Measurements from ENCODE around the gene AMBP. TPM values are rescaled to one million over a fixed set of nuclear protein-coding genes. Genes with fewer than 3 reads are reported as not detected.

The AMBP gene
- total and polyA plus RNA-seq, 2 of the 13 experiments (the other 11 are each of a cell fraction or from before 2014, with no cell fraction given): 1,510 to 2,580 TPM

DNA sequence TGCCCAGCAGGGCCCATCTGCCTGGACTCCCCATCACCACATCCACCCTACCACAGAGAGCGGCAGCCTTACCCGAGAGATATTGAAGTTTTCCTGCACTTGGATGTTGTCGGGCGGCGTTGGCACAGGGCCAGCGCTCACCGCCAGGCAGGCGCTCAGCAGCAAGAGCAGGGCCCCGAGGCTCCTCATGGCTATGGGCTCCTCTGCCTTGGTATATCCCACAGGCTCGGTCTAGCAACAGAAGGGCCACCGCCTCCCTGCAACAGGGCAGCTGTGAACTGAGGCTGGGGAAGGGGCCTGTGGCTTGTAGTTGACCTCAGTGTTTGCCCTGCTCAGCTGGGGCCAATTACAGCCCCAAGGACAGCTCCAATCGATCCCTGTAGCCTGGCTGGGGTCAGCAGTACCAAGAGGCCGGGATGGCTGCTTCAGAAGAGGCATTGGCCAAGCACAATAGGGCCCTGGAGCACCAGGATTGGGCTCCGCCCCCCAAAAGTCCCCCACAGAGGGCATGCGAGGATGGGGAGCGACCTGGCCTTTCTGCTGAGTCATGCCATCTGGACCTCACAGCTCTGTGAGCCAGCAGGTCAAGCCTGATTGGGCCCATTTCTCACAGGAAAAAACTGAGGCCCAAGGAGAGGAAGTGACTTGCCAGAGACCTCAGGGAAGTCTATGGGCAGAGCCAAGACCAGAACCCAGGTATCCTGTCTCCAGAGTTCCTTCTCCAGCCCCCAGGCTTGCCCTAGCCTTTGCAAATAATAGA is at the start of gene AMBP (continued):
- TF ChIP-seq, protein P1, sequence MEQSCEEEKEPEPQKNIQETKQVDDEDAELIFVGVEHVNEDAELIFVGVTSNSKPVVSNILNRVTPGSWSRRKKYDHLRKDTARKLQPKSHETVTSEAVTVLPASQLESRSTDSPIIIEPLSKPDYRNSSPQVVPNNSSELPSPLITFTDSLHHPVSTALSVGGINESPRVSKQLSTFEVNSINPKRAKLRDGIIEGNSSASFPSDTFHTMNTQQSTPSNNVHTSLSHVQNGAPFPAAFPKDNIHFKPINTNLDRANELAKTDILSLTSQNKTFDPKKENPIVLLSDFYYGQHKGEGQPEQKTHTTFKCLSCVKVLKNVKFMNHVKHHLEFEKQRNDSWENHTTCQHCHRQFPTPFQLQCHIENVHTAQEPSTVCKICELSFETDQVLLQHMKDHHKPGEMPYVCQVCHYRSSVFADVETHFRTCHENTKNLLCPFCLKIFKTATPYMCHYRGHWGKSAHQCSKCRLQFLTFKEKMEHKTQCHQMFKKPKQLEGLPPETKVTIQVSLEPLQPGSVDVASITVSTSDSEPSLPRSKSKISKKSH (CRISPR knock-in tag; IDR thresholded peaks at IDR 0.05; ENCODE audit: borderline replicate concordance): peak; percentile 95
- TF ChIP-seq KMT2B (CRISPR knock-in tag; IDR thresholded peaks at IDR 0.05): peak; percentile 50; the same call in 1 of the 2 replicates
- no peak for TF ChIP-seq ZNF879 (CRISPR knock-in tag; IDR thresholded peaks at IDR 0.05)
- peak; percentile 66; the same call in 1 of the 2 replicates for TF ChIP-seq ZNF501 (CRISPR knock-in tag; IDR thresholded peaks at IDR 0.05)
- TF ChIP-seq, protein P2, sequence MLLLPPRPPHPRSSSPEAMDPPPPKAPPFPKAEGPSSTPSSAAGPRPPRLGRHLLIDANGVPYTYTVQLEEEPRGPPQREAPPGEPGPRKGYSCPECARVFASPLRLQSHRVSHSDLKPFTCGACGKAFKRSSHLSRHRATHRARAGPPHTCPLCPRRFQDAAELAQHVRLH (CRISPR knock-in tag; IDR thresholded peaks at IDR 0.05; ENCODE audit: borderline replicate concordance, low read depth): peak; percentile 64
- TF ChIP-seq, protein P3, sequence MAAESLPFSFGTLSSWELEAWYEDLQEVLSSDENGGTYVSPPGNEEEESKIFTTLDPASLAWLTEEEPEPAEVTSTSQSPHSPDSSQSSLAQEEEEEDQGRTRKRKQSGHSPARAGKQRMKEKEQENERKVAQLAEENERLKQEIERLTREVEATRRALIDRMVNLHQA (CRISPR knock-in tag; IDR thresholded peaks at IDR 0.05): no peak
- TF ChIP-seq ZNF772 (CRISPR knock-in tag; IDR thresholded peaks at IDR 0.05): peak; percentile 97; the same call in 1 of the 2 replicates
- no peak for TF ChIP-seq CREB1 (IDR thresholded peaks at IDR 0.05)
- TF ChIP-seq CREB1 (CRISPR knock-in tag; IDR thresholded peaks at IDR 0.05): no peak
- peak; percentile 86; the same call in 1 of the 2 replicates for TF ChIP-seq ZNF138 (CRISPR knock-in tag; IDR thresholded peaks at IDR 0.05; ENCODE audit: low read depth)
- TF ChIP-seq CC2D1A (CRISPR knock-in tag; IDR thresholded peaks at IDR 0.05): no peak
- TF ChIP-seq, protein P4, sequence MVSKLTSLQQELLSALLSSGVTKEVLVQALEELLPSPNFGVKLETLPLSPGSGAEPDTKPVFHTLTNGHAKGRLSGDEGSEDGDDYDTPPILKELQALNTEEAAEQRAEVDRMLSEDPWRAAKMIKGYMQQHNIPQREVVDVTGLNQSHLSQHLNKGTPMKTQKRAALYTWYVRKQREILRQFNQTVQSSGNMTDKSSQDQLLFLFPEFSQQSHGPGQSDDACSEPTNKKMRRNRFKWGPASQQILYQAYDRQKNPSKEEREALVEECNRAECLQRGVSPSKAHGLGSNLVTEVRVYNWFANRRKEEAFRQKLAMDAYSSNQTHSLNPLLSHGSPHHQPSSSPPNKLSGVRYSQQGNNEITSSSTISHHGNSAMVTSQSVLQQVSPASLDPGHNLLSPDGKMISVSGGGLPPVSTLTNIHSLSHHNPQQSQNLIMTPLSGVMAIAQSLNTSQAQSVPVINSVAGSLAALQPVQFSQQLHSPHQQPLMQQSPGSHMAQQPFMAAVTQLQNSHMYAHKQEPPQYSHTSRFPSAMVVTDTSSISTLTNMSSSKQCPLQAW (CRISPR knock-in tag; IDR thresholded peaks at IDR 0.05): peak; percentile 99
- TF ChIP-seq, protein P5, sequence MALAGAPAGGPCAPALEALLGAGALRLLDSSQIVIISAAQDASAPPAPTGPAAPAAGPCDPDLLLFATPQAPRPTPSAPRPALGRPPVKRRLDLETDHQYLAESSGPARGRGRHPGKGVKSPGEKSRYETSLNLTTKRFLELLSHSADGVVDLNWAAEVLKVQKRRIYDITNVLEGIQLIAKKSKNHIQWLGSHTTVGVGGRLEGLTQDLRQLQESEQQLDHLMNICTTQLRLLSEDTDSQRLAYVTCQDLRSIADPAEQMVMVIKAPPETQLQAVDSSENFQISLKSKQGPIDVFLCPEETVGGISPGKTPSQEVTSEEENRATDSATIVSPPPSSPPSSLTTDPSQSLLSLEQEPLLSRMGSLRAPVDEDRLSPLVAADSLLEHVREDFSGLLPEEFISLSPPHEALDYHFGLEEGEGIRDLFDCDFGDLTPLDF (CRISPR knock-in tag; IDR thresholded peaks at IDR 0.05): no peak
- TF ChIP-seq ZNF720 (CRISPR knock-in tag; IDR thresholded peaks at IDR 0.05): no peak
- TF ChIP-seq, protein P6, sequence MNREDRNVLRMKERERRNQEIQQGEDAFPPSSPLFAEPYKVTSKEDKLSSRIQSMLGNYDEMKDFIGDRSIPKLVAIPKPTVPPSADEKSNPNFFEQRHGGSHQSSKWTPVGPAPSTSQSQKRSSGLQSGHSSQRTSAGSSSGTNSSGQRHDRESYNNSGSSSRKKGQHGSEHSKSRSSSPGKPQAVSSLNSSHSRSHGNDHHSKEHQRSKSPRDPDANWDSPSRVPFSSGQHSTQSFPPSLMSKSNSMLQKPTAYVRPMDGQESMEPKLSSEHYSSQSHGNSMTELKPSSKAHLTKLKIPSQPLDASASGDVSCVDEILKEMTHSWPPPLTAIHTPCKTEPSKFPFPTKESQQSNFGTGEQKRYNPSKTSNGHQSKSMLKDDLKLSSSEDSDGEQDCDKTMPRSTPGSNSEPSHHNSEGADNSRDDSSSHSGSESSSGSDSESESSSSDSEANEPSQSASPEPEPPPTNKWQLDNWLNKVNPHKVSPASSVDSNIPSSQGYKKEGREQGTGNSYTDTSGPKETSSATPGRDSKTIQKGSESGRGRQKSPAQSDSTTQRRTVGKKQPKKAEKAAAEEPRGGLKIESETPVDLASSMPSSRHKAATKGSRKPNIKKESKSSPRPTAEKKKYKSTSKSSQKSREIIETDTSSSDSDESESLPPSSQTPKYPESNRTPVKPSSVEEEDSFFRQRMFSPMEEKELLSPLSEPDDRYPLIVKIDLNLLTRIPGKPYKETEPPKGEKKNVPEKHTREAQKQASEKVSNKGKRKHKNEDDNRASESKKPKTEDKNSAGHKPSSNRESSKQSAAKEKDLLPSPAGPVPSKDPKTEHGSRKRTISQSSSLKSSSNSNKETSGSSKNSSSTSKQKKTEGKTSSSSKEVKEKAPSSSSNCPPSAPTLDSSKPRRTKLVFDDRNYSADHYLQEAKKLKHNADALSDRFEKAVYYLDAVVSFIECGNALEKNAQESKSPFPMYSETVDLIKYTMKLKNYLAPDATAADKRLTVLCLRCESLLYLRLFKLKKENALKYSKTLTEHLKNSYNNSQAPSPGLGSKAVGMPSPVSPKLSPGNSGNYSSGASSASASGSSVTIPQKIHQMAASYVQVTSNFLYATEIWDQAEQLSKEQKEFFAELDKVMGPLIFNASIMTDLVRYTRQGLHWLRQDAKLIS (CRISPR knock-in tag; IDR thresholded peaks at IDR 0.05): peak; percentile 97
- peak; percentile 96 for TF ChIP-seq TAF1 (CRISPR knock-in tag; IDR thresholded peaks at IDR 0.05)
